Bronchial epithelial cell (primary cell): ENCODE measurements around the gene GMDS. TPM values are rescaled to one million over a fixed set of nuclear protein-coding genes. Genes with fewer than 3 reads are reported as not detected.

ENCODE experiments used
- DNase-seq: peaks from one replicate; pipeline ENCODE4 v3.0.0-alpha.2; 2010; ENCODE audit warnings: low read depth
- FAIRE-seq: peaks from 2 replicates; lab custom pipeline; 2011; peaks lifted over from hg19 to GRCh38; lab: Jason Lieb, UNC
- H3K27me3 ChIP-seq: 2 replicates; pipeline ENCODE4 v1.5.1; 2011; ENCODE audit warnings: low read length; ENCODE audit not compliant: control insufficient read depth, insufficient read depth
- H3K36me3 ChIP-seq: 2 replicates; pipeline ENCODE4 v1.5.1; 2011; ENCODE audit warnings: low read length; ENCODE audit not compliant: control insufficient read depth, insufficient read depth
- H3K4me3 ChIP-seq: 2 replicates; pipeline ENCODE4 v1.5.1; 2011; ENCODE audit warnings: mild to moderate bottlenecking, low read depth, low read length, control low read depth
- total RNA-seq: library from RNA; depleted of rRNA; stranded (reverse); fragments of >200 nt; gene quantifications from 2 replicates; pipeline ENCODE4 v1.2.1, GENCODE V29; 2014
- TF ChIP-seq, protein P1 (sequence below): IDR thresholded peaks from 2 replicates; pipeline ENCODE4 v1.5.1; 2011; ENCODE audit warnings: mild to moderate bottlenecking, moderate library complexity, low read length, control low read depth, inconsistent platforms; ENCODE audit not compliant: insufficient read depth, severe bottlenecking

Gene GMDS
- total RNA-seq, 1 donor from 2014 or later: 8.2 TPM

GRCh38 chr6:1616701-1617463, 628.5 kb downstream of the GMDS start:
- no peak overlapping the region for H3K4me3 ChIP-seq
- DNase-seq (no peak), FAIRE-seq (no peak)
- no peaks in the 10 kb centered on the region for H3K27me3 ChIP-seq
- H3K36me3 ChIP-seq: no peaks in the 10 kb centered on the region
- TF ChIP-seq, protein P1, sequence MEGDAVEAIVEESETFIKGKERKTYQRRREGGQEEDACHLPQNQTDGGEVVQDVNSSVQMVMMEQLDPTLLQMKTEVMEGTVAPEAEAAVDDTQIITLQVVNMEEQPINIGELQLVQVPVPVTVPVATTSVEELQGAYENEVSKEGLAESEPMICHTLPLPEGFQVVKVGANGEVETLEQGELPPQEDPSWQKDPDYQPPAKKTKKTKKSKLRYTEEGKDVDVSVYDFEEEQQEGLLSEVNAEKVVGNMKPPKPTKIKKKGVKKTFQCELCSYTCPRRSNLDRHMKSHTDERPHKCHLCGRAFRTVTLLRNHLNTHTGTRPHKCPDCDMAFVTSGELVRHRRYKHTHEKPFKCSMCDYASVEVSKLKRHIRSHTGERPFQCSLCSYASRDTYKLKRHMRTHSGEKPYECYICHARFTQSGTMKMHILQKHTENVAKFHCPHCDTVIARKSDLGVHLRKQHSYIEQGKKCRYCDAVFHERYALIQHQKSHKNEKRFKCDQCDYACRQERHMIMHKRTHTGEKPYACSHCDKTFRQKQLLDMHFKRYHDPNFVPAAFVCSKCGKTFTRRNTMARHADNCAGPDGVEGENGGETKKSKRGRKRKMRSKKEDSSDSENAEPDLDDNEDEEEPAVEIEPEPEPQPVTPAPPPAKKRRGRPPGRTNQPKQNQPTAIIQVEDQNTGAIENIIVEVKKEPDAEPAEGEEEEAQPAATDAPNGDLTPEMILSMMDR: no peak

DNA sequence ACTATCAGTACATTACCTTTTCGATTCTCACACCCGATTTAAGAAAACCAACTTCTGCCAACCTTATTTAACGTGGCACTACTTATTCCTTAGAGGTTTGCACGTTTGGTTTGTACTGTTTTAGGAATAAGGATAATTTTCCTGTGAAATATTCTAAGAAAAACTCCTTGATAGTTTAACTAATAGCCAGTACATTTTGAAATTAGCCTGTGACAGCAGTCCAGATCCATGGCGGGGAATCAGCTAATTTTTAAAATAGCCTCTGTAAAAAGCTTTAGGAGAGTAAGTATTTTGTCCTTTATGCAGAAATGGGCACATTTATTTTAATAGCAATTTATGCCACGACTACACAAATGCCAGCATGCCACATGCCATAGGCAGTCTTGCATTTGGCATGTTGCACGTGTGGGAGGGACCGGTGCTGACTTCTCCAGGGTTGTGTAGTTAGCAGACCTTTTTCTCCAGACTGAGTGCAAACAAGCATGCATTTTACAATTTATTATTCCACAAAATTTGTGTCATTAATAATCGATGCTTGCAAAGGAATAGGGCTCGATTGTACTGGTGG, 629.5 kb downstream of the GMDS start:
- H3K36me3 ChIP-seq: no peaks in the 10 kb centered on the region
- no peaks in the 10 kb centered on the region for H3K27me3 ChIP-seq
- TF ChIP-seq, protein P1: no peak
- DNase-seq (no peak), FAIRE-seq (no peak)
- no peak overlapping the region for H3K4me3 ChIP-seq

GRCh38 chr6:1615151-1615852, 630.1 kb downstream of the GMDS start:
- Histone ChIP-seq H3K36me3 (no peaks in the 10 kb centered on the region), H3K27me3 (no peaks in the 10 kb centered on the region), H3K4me3 (no peak overlapping the region)
- DNase-seq (no peak), FAIRE-seq (no peak)
- TF ChIP-seq, protein P1: no peak

- Histone ChIP-seq H3K4me3 (peak overlapping the region; percentile 56), H3K36me3 (no peaks in the 10 kb centered on the region), H3K27me3 (no peaks in the 10 kb centered on the region)
- DNase-seq: no peak
- FAIRE-seq: no peak
- TF ChIP-seq, protein P1: no peak
Measured at GRCh38 chr6:1614448-1615150, 630.8 kb downstream of the GMDS start.

- peak; percentile 10 for DNase-seq
- H3K27me3 ChIP-seq: no peaks in the 10 kb centered on the region
- no peak for FAIRE-seq
- H3K36me3 ChIP-seq: no peaks in the 10 kb centered on the region
- TF ChIP-seq, protein P1: no peak
- H3K4me3 ChIP-seq: peak overlapping the region; percentile 56
Measured at GRCh38 chr6:1613688-1614447, 631.5 kb downstream of the GMDS start.
